Measurements from ENCODE around the gene NAV2.

DNA sequence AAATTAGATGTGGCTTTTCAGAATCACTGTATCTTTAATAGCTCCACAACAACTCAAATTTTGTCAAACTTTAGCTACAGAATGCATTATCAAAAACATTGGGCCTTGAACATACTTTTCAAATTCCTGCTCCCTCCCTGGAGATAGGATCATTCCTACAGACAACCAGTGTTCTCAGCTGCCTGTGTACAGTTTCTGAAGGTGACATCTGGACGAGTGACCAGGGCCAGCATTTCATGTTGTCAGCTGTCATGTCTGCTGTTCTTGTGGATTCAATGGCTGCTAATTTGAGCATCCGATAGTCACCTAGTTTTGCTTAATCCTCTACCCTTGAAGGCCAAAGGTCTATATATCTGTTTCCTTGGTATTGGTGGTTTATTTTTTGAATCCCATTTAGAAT, 259.5 kb downstream of the NAV2 start:
- TF ChIP-seq POLR2A (IDR thresholded peaks at IDR 0.05; ENCODE audit: extremely low read depth, insufficient read length) (no peak), CTCF (IDR thresholded peaks at IDR 0.05; ENCODE audit: low read depth, low read length) (no peak)
- TF ChIP-seq, protein P1, sequence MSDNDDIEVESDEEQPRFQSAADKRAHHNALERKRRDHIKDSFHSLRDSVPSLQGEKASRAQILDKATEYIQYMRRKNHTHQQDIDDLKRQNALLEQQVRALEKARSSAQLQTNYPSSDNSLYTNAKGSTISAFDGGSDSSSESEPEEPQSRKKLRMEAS (IDR thresholded peaks at IDR 0.05; ENCODE audit: low read depth, low read length): no peak

All from NB4 (cell line).